Inflammatory macrophage (primary cell): ENCODE measurements around the gene RCOR1.
A peak's percentile ranks its signal among the peaks of the same experiment; 100 is the strongest.

Experiments
- DNase-seq, 2 donors: peaks; one replicate each; pipeline ENCODE4 v3.0.0-alpha.2; 2020 to 2022

The RCOR1 gene

GRCh38 chr14:102728501-102728900 is 136.1 kb downstream of the RCOR1 start:
- no peak for DNase-seq

DNA sequence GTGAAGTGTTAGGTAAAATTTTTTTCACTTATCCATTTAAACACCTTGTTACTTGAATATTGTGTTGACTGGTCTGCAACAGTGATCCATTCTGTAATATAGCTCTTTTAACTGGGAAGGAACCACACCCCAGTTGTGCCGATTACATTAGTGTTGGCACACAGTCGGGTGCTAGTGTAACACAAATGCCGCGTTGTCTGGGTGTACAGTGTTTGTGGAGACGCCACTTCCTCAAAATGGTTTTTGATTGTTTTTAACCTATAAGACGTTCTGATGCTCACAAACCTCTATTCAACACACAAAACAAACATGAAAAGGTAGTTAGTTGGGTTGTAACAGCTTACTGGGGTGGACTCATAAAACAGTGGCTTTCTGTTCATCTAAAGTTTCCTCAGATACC is 136.8 kb downstream of the RCOR1 start:
- no peak for DNase-seq

GRCh38 chr14:102729825-102730224 is 137.4 kb downstream of the RCOR1 start:
- DNase-seq, result no peak

DNA sequence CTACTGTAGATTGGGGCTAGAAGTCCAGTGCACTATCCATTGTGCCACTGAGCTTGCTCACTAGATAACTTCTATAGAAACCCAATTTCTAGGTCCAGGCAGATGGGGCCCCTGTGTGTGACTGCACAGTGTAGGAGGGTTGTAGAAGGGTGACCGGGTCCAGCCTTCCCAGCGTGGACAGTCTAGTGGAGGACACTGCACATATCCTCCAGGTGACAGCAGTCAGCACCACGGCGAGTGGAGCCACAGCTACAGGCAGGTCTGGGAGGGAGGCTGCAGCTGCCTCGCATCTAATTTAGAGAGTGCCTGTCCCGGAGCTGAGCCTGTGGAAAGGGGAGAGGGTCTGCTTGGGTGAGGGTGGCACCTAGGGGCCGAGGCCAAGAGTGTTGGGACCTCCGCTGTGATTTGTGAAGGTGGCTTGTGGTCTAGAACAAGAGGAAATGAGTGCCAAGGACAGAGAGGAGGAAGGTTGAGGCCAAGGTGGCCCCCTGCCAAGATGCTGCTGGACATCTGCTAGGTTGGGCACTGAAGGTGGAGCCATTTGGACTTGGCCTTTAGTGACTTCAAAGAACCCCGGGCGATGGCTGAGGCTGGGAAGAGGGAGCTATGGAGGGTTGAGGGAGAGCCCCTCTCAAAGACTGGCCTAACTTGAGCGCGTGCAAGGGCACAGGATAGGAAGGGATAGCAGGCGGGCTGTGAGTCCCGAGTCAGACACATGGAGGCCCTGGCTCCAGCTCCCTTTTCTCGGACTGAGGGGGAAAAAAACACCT is 138.8 kb downstream of the RCOR1 start:
- DNase-seq, result no peak

DNA sequence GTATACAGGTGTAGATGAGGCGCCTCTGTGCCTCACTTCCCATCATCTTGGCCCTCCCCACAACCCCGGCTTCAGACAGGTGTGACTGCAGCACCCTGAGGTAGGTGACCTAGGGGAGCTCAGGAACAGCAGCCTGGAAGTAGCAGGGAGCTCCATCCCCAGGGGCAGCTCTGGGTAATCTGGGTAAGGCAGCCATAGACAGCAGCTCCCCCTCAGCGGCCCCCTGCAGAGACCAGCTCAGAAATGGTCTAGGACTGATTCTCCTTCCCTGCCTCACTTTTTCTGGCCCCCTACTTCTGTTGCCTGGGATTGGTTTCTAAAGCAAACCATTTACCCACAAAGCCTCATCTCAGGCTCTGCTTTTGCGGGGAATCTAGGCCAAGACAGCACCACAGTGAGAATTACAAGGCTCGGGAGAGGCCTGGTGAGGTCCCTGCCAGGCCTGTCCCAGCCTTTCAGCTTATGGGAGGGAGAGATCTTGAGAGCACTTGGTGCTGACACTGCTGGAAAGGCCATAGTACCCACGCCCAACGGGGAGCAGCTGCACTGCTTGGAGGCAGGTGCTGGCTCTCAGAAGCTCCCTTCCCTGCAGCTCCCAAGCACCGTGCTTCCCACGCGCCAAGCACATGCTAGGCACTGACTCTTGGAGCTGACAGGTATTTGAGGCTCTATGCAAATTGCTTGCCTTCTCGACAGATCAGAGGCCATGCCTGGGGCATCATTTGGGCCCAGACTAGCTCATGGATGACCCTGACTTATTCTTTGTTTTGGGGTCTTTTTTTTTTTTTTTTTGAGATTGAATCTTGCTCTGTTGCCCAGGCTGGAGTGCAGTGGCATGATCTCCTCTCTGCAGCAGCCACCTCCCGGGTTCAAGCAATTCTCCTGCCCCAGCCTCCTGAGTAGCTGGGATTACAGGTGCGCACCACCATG is 139.7 kb downstream of the RCOR1 start:
- DNase-seq, result no peak

DNA sequence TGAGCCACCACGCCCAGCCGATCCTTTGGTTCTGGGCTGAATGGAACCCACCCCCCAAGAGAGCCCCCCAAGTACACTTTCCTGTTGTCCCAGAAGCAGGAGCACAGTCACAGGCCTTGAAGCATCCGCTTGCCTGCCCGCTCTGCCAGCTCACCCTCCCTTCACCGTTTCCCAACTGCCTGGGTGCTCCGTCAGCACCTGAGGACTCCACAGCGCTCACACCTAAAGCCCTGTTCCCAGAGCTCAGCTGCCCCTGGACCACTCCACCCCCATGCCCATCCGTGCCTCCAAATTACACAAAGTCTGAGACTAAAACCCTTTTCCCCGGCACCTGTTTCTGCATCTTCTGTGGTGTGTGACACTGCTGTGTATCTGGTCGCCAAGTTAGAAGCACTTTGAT is 140.5 kb downstream of the RCOR1 start:
- no peak for DNase-seq

GRCh38 chr14:102733326-102733725 is 140.9 kb downstream of the RCOR1 start:
- DNase-seq, result no peak

GRCh38 chr14:102734436-102734835 is 142.0 kb downstream of the RCOR1 start:
- no peak for DNase-seq

- no peak for DNase-seq
Measured at GRCh38 chr14:102736956-102737355, 144.5 kb downstream of the RCOR1 start.

DNA sequence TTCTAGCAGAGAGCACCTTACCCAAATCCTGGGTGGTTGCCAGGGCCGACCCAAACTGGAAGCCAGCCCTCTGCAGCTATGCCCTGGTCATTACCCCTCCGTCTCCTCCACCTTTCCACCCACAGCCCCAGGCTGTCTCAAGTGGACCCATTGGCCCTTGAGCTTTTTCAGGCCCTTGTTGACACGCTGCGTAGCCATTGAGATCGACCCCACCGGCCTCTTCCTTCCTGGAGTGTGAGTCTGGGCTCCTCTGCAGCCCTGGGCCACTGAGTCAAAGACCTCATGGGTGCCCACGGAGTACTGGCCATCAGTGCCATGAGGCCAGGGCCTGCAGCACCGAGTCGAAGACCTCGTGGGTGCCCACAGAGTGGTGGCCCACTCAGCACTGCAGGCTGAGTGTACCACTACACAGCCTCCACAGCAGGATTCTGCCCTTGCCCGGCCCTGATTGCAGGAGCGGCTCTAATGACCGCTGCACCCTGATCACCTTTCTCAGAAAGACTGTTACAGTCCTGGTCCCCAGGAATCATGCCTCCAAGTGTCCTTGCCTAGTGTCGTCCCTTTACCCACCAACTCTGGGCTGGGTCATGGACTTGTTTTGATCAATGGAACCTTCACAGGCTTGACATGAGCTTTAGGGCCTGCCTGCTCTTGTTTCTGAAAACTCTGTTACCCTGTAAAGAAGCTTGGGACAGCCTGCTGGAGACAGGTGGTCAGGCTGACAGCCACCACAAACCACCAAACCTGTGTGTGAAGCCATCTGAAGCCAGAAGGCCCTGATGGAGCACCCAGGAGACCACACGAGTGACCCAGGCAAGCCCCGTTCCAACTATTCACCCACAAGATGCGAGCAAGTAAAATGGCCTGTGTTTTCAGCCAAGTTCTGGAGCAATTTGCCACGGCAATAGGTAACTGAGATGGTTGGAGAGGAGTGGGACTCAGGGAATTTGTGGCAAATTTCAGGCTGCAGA is 145.2 kb downstream of the RCOR1 start:
- no peak for DNase-seq

- no peak for DNase-seq
Measured at GRCh38 chr14:102738373-102739189, 146.1 kb downstream of the RCOR1 start.

- no peak for DNase-seq
Measured at GRCh38 chr14:102739190-102739469, 146.7 kb downstream of the RCOR1 start.

DNA sequence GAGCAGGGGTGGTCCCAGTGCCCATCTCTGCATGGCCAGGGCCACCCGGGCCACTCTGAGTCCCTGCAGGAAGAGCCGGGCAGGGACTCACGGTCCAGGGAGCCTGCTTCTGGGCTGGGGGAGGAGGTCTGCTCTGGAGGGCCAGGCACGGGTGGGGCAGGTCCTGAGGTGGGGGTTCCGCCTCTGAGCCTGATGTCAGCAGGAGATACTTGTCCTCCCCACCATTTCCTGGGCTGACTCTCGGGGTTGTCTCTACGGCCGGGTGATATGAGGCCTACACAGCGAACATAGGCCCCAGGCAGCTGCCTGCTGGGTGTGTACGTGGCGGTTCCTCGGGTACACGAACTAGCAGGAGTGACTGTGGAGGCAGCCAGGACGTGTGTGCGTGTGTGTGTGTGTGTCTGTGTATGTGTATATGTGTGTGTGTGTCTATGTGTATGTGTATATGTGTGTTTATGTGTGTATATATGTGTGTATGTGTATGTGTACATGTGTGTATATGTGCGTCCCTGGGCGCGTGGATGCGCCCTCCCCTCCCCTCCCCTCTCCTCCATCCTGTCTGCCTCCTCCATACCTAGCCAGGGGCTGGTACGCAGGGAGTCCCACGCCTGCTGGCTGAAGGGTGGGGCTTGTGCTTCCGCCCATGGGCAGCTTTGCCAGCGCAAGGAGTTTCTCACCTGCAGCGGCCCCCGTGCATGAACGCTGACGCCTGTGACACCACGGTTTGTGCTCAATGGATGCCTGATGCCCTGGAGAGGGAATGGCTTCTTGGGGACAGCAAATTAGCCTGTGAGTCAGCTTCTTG is 154.4 kb downstream of the RCOR1 start:
- DNase-seq, result no peak

GRCh38 chr14:102748806-102749205 is 156.4 kb downstream of the RCOR1 start:
- DNase-seq, result no peak

GRCh38 chr14:102749393-102750305 is 157.2 kb downstream of the RCOR1 start:
- DNase-seq, result no peak

DNA sequence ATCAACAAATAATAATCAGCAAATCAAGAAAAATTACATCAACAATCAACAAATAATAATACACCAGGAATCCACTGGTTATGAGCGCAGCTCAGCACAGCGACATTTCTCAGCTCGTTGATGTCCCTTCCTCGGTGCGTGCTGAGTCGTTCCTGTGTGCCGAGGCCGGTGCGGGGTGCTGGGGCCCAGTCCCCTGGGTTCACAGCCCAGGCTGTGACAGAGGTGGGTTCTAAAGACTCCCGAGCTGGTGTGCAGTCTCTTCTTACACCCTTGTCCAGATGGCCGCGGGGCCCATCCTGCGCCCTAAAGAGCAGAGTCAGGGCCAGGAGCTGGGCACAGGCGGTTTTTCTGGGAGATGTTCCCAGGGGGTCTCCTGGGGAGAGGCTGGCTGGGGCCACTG is 157.9 kb downstream of the RCOR1 start:
- DNase-seq, result no peak

DNA sequence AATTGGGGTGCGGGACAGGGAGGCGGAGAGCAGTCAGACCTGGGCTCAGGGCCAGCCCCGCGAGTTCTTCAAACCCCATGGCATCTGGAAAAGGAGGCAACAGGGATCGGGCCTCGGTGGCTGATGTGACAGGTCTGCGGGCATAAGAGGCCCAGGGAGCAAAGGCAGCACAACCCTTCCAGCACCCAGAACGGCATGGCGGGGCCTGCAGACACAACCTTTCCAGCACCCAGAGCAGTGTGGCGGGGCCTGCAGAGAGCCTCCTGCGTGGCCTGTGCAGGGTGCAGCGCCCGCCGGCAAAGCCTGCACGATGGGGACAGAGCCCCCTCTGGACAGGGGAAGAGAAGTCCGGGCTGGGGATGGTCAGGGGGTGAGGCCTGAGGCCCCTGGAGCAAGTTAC is 158.6 kb downstream of the RCOR1 start:
- no peak for DNase-seq

GRCh38 chr14:102752239-102752847 is 159.9 kb downstream of the RCOR1 start:
- peak in 1 of 2 donors; percentile 29 for DNase-seq
